RWPE1 (cell line): ENCODE data around the gene PCDH9.

Experiments used
- CTCF ChIA-PET: fragments of 350-600 bp; sonication (Branson Sonifier 250); formaldehyde crosslinking; extraction: SDS; loops from one replicate; lab custom pipeline; 2021; lab: Yijun Ruan, JAX
- POLR2A ChIA-PET: fragments of 400-600 bp; formaldehyde crosslinking; extraction: SDS; loops from one replicate; lab custom pipeline; 2020; ENCODE audit warnings: antibody characterized with exemption; ENCODE audit not compliant: low non-redundant PET; lab: Yijun Ruan, JAX
- DNase-seq: peaks from one replicate; pipeline ENCODE4 v3.0.0; 2012; ENCODE audit warnings: low spot score
- H3K27ac ChIP-seq: fragments of 450-650 bp; 2 replicates; pipeline ENCODE4 v1.5.1; 2017
- TF ChIP-seq, protein P1 (sequence below): fragments of 450-650 bp; conservative IDR thresholded peaks from 2 replicates; pipeline ENCODE4 v1.5.1; 2017; ENCODE audit warnings: low read depth, mild to moderate bottlenecking

PCDH9 gene

DNA sequence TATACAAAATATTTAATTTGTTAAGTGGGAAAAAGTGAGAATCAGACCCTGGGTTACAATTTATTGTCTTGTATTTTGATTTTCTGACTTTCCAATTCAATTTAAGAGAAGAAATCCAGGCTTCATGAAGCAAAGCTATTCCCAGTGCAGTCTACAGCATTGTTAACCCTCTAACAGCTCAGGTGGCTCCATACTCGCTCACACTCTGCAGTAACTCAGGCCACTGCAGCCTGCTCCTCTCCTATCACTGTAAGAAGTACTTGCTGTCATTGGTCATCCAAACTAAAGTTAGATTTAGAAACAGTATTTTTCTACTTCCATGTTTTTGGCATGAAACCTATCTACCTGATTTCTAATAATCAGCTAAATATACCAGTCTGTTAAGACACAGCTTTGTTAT is 830.3 kb downstream of the PCDH9 start:
- ChIA-PET POLR2A (no interaction called here), CTCF (no interaction called here)

DNA sequence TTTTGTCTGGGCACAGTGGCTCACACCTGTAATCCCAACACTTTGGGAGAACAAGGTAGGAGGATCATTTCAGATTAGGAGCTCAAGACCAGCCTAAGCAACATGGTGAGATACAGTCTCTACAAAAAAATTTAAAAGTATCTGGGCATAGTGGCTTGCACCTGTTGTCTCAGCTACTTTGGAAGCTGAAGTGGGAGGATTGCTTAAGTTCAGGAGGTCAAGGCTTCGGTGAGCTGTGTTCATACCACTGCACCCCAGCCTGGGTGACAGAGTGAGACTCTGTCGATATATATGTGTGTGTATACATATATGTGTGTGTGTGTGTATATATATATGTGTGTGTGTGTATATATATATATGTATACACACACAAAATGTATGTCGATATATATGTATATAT is 833.0 kb downstream of the PCDH9 start:
- TF ChIP-seq, protein P1, sequence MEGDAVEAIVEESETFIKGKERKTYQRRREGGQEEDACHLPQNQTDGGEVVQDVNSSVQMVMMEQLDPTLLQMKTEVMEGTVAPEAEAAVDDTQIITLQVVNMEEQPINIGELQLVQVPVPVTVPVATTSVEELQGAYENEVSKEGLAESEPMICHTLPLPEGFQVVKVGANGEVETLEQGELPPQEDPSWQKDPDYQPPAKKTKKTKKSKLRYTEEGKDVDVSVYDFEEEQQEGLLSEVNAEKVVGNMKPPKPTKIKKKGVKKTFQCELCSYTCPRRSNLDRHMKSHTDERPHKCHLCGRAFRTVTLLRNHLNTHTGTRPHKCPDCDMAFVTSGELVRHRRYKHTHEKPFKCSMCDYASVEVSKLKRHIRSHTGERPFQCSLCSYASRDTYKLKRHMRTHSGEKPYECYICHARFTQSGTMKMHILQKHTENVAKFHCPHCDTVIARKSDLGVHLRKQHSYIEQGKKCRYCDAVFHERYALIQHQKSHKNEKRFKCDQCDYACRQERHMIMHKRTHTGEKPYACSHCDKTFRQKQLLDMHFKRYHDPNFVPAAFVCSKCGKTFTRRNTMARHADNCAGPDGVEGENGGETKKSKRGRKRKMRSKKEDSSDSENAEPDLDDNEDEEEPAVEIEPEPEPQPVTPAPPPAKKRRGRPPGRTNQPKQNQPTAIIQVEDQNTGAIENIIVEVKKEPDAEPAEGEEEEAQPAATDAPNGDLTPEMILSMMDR: no peak
- POLR2A ChIA-PET: no interaction called here
- DNase-seq: no peak
- H3K27ac ChIP-seq: no peak overlapping the region
- CTCF ChIA-PET: interaction anchor here (0.5 to 0.6 kb wide), 2 partner anchors 209 to 1229 kb away, joined by 4 read pairs; no protein-coding TSS in a partner anchor

More for the DNA sequence above, 830.3 kb downstream of the PCDH9 start:
- H3K27ac ChIP-seq: no peak overlapping the region
- no peak for DNase-seq
- TF ChIP-seq, protein P1: no peak

DNA sequence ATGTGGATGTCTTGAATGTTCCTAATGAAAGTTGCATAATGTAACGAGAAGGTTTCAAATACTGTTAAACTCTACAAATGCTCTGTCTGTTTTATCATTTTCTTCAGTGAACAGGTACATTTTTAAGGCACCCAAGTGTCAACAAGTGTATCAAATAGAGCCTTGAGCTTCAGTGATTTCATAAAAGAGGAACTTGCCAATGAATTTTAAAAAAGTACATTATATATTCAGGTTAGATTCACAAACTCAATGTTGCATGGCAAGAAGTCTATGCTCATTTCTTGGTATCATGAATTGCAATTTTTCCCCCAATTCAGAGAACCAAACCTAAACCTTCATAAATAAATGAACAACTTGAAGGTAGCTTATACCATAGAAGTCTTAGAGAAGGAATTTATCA is 838.8 kb downstream of the PCDH9 start:
- CTCF ChIA-PET: interaction anchor here (0.6 to 1.1 kb wide), 2 partner anchors 12 to 68 kb away, joined by 4 to 7 read pairs; no protein-coding TSS in a partner anchor
- POLR2A ChIA-PET: no interaction called here
- DNase-seq: no peak
- H3K27ac ChIP-seq: no peak overlapping the region
- TF ChIP-seq, protein P1: no peak

DNA sequence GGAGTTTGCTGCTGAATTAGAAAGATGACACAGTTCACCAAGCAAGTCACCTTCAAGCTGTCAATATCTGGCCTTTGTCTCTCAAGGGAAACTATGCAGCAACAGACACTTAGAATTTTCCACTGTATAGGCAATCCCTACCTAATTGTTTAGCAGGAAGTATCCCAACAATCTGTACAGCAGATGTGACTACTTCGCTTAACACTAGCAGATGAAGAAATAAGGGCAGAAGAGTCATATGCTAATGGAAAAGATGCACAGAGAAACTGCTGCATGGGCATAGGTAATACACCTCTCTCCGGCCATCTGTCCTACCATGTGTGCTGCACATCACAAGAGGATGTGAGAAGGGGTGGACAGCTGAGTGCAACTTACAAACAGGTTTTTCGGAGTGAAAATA is 851.2 kb downstream of the PCDH9 start:
- POLR2A ChIA-PET: no interaction called here
- H3K27ac ChIP-seq: no peak overlapping the region
- CTCF ChIA-PET: no interaction called here
- TF ChIP-seq, protein P1: no peak
- no peak for DNase-seq

DNA sequence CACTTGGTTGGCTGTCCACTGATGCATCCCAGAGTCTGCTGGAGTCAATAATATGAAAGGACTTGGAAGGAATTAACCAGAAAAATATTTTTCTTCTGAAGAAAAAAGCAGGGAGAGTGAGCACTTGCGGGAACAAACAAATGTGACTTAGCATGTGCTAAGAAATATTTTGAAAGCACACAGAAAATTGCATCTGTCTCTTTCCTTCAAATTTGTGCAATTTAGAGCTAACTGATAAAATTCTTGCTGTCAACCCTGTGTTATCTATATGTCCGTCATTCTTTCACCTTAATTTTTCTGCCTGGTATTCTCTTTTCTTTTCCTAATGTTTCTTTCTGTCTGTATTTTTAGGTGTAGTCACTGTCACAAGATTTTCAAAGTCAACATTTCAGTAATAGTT is 852.6 kb downstream of the PCDH9 start:
- ChIA-PET POLR2A (no interaction called here), CTCF (interaction anchor here (0.6 kb wide), 1 partner anchor 241 kb away, joined by 3 read pairs; no protein-coding TSS in a partner anchor)
- no peak for DNase-seq
- no peak overlapping the region for H3K27ac ChIP-seq
- TF ChIP-seq, protein P1: no peak

DNA sequence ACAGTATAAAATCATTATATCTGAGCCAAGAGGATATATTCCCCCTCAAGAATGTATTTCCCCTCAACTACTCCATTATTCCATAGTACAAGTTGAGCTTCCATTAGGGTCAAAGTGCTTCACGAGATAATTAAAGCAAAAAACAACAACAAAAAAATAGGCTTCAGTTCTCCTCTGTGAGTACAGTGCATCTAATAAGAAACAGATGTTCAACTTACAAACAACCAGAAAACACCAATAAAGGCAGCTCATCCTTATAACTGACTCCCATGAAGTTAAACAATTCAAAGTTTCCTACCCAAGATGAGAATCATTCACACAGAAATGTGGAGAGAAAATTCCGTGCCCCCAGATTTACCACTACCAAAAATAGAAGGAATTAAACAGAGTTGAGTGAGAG is 854.4 kb downstream of the PCDH9 start:
- DNase-seq: no peak
- TF ChIP-seq, protein P1: no peak
- ChIA-PET POLR2A (no interaction called here), CTCF (no interaction called here)
- no peak overlapping the region for H3K27ac ChIP-seq

DNA sequence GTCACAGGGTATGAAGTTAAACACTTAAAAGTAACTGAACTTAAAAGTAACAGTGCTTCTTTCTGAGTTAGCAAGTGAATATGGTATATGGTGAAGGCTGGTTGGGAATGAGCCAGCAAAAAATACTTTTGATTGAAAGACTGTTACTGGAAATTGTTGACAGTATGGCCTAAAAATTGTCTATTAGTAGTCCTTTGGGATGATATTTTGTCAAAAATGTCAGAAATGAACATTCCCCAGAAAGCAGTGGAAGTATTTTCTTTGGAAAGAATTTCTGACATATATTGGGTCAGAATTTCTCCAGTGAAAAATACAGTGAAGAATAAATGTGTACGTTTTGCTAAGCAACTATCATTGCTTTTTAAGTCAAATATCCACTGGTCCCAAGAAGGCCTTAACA is 860.5 kb downstream of the PCDH9 start:
- H3K27ac ChIP-seq: no peak overlapping the region
- POLR2A ChIA-PET: no interaction called here
- DNase-seq: no peak
- TF ChIP-seq, protein P1: no peak
- CTCF ChIA-PET: no interaction called here
